ENCODE data around the gene POLR3B. TPM values are rescaled to one million over a fixed set of nuclear protein-coding genes. Genes with fewer than 3 reads are reported as not detected.

Gene POLR3B
- total RNA-seq, 1 experiment from 2014 or later: 10.7 TPM

DNA sequence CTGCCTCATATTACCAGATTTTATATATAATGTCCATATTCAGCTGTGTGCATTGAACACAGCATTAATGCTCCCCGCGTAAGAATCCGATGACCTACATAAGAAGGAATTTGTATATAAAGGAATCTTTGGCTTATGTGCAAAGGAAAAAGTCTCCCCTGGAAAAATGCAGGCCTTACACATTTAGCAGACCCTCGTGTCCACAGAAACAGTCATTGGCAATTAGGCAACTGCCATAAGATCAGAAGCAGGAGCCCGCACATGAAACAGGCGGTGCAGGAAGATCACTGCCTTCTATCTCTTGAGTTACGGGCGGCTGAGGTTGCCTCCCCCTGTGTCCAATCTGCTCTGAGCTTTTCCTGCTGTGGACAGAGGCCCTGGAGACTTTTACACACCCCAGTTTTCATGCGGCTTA lies 162.1 kb downstream of the POLR3B start:
- H3K9ac ChIP-seq (ENCODE audit: low read length): no peak overlapping the region
- RAD21 ChIA-PET (ENCODE audit: low non-redundant PET in 1 of 2, low total read pairs in 2 of 2, uncharacterized antibody in 2 of 2, unreplicated experiment in 2 of 2): no interaction called here

More for the DNA sequence above, 162.1 kb downstream of the POLR3B start:
- H3K27me3 ChIP-seq (ENCODE audit: insufficient read depth, low read length): no peaks in the 10 kb centered on the region
- no peaks in the 10 kb centered on the region for H3K4me1 ChIP-seq (ENCODE audit: control insufficient read depth in 1 of 2, insufficient read depth in 2 of 2, low read length in 2 of 2)
- CTCF ChIA-PET: no interaction called here
- BruUV-seq (replicated peaks): no TSS peak
- no peaks in the 10 kb centered on the region for H3K9me2 ChIP-seq (ENCODE audit: insufficient read depth)
- TF ChIP-seq POLR2AphosphoS5 (IDR thresholded peaks at IDR 0.05; ENCODE audit: low read depth, low read length): no peak
- no peak for TF ChIP-seq SRF (IDR thresholded peaks at IDR 0.05; ENCODE audit: low read depth)
- no peak for TF ChIP-seq TCF7L2 (IDR thresholded peaks at IDR 0.05; ENCODE audit: borderline replicate concordance, extremely low read depth, insufficient read depth, insufficient read length)
- no peak for TF ChIP-seq EZH2phosphoT487 (IDR thresholded peaks at IDR 0.05; ENCODE audit: borderline replicate concordance)
- TF ChIP-seq CBX3 (IDR thresholded peaks at IDR 0.05; ENCODE audit: low read depth): no peak
- no peak for TF ChIP-seq SIN3A (IDR thresholded peaks at IDR 0.05; ENCODE audit: low read depth)
- no peak for TF ChIP-seq FOSL1 (IDR thresholded peaks at IDR 0.05; ENCODE audit: low read depth)
- TF ChIP-seq CEBPB (IDR thresholded peaks at IDR 0.05; ENCODE audit: low read depth): no peak
- TF ChIP-seq EGR1 (IDR thresholded peaks at IDR 0.05; ENCODE audit: low read depth): no peak
- TF ChIP-seq CTCF (IDR thresholded peaks at IDR 0.05 in 2 of 3, conservative IDR thresholded peaks at IDR 0.05 in 1 of 3; ENCODE audit: borderline replicate concordance in 1 of 3, insufficient read depth in 1 of 3, low read depth in 2 of 3, low read length in 2 of 3): no peak
- no peak for TF ChIP-seq ZNF274 (IDR thresholded peaks at IDR 0.05; ENCODE audit: low read depth, low read length)
- no peak for TF ChIP-seq ELF1 (IDR thresholded peaks at IDR 0.05; ENCODE audit: borderline replicate concordance, low read depth)
- TF ChIP-seq RAD21 (IDR thresholded peaks at IDR 0.05; ENCODE audit: low read depth): no peak
- TF ChIP-seq YY1 (IDR thresholded peaks at IDR 0.05; ENCODE audit: extremely low read depth, insufficient replicate concordance, low read depth, low read length): no peak
- TF ChIP-seq POLR2A (IDR thresholded peaks at IDR 0.05; ENCODE audit: borderline replicate concordance, extremely low read depth, insufficient read depth, insufficient read length): no peak
- no peak for TF ChIP-seq MAX (IDR thresholded peaks at IDR 0.05)
- TF ChIP-seq JUND (IDR thresholded peaks at IDR 0.05): no peak
- no peak for TF ChIP-seq ATF3 (IDR thresholded peaks at IDR 0.05)
- ATAC-seq (no peak), DNase-seq (ENCODE audit: low read depth, low spot score) (no peak)
- H3K27ac ChIP-seq (ENCODE audit: low read depth, low read length): no peak overlapping the region
- intact Hi-C loops (cut with micrococcal nuclease): no loop called here
- no peaks in the 10 kb centered on the region for H3K36me3 ChIP-seq (ENCODE audit: control insufficient read depth in 1 of 2, insufficient read depth in 2 of 2, low read length in 2 of 2)
- H3K4me3 ChIP-seq (replicated peaks in 1 of 2; ENCODE audit: low read depth in 1 of 2, low read length in 2 of 2): no peak overlapping the region
- no peak overlapping the region for H3K4me2 ChIP-seq (ENCODE audit: low read length)
- no peaks in the 10 kb centered on the region for H3K79me2 ChIP-seq (ENCODE audit: insufficient read depth, low read length)
- no peaks in the 10 kb centered on the region for H4K20me1 ChIP-seq (ENCODE audit: insufficient read depth)
- POLR2A ChIA-PET: no interaction called here
- no peak overlapping the region for H2AFZ ChIP-seq (ENCODE audit: low read depth, low read length, poor library complexity, severe bottlenecking)
- no peaks in the 10 kb centered on the region for H3K9me3 ChIP-seq (ENCODE audit: control insufficient read depth in 1 of 2, insufficient read depth in 1 of 2, low read depth in 1 of 2, low read length in 2 of 2)

Data from HCT116 (cell line).